ENCODE results near the gene PPM1J. TPM values are rescaled to one million over a fixed set of nuclear protein-coding genes. Genes with fewer than 3 reads are reported as not detected.

The PPM1J gene
- total and polyA plus RNA-seq, 2 of the 8 experiments (the other 6 are each of a cell fraction or from before 2014, with no cell fraction given) = 19.4 to 31.6 TPM

- CTCF ChIA-PET (ENCODE audit: partially characterized antibody) = interaction anchor here (0.5 to 14.2 kb wide), 16 partner anchors 9 to 355 kb away, joined by 3 to 547 read pairs (median 5); no protein-coding TSS in a partner anchor
- FAIRE-seq = no peak
Observed at GRCh38 chr1:112720800-112721199, 5.7 kb upstream of the PPM1J start.

More at GRCh38 chr1:112720800-112721199, 5.7 kb upstream of the PPM1J start:
- Histone ChIP-seq H3K4me1 (replicated peaks in 1 of 4; ENCODE audit: control insufficient read depth in 3 of 4, insufficient read depth in 4 of 4, low read length in 3 of 4) (peaks cover 8 to 23% (median 17%) of the 10 kb centered on the region in 4 experiments), H2BK5ac (ENCODE audit: low read depth, low read length) (no peak overlapping the region), H3K27ac (ENCODE audit: low read depth, low read length) (no peak overlapping the region), H3K36me3 (ENCODE audit: control insufficient read depth in 2 of 4, insufficient read depth in 4 of 4, low read length in 3 of 4) (no peaks in the 10 kb centered on the region), H3K4me3 (ENCODE audit: extremely low read depth in 1 of 4, insufficient read depth in 2 of 4, low read depth in 3 of 4, low read length in 4 of 4) (no peak overlapping the region), H3K79me2 (ENCODE audit: control insufficient read depth in 1 of 2, insufficient read depth in 2 of 2, low read length in 2 of 2) (no peaks in the 10 kb centered on the region), H3K4me2 (ENCODE audit: insufficient read depth in 1 of 2, low read depth in 2 of 2, low read length in 2 of 2) (no peak overlapping the region), H3K56ac (replicated peaks; ENCODE audit: insufficient read length, low read depth, low read length) (no peak overlapping the region), H4K8ac (ENCODE audit: extremely low read depth, insufficient read depth, low read length) (no peak overlapping the region), H3K14ac (ENCODE audit: insufficient read length) (no peak overlapping the region), H4K5ac (ENCODE audit: insufficient read length, low read depth, low read length) (no peak overlapping the region), H2AFZ (ENCODE audit: low read length) (no peak overlapping the region), H3K4ac (replicated peaks; ENCODE audit: insufficient read length, low read depth, low read length) (no peak overlapping the region), H2BK12ac (ENCODE audit: low read depth, low read length) (no peak overlapping the region), H3K27me3 (replicated peaks in 1 of 4; ENCODE audit: control insufficient read depth in 3 of 4, extremely low read depth in 1 of 4, insufficient read depth in 3 of 4, low read length in 3 of 4) (peaks cover 0 to 30% (median 18%) of the 10 kb centered on the region in 4 experiments; a peak in 5 of 7 replicates), H2BK20ac (ENCODE audit: low read length) (no peak overlapping the region), H2BK15ac (ENCODE audit: low read length) (peak overlapping the region; percentile 13; the same call in 1 of the 2 replicates), H3K18ac (ENCODE audit: extremely low read depth, low read length) (no peak overlapping the region), H3K79me1 (ENCODE audit: low read depth, low read length) (no peaks in the 10 kb centered on the region), H4K20me1 (replicated peaks in 1 of 2; ENCODE audit: control insufficient read depth in 1 of 2, insufficient read depth in 2 of 2, low read length in 2 of 2) (no peaks in the 10 kb centered on the region), H2AK5ac (ENCODE audit: low read depth, low read length) (no peak overlapping the region), H3K9me3 (ENCODE audit: insufficient read depth in 2 of 2, low read depth in 1 of 2, low read length in 1 of 2) (no peaks in the 10 kb centered on the region), H3K23me2 (ENCODE audit: low read depth, low read length) (peaks cover 3% of the 10 kb centered on the region; the same call in 1 of the 2 replicates), H4K91ac (replicated peaks; ENCODE audit: insufficient read length, low read length) (no peak overlapping the region), H2BK120ac (replicated peaks; ENCODE audit: low read depth, low read length) (no peak overlapping the region), H3K9ac (replicated peaks in 1 of 4; ENCODE audit: extremely low read depth in 1 of 4, low read depth in 3 of 4, low read length in 3 of 4) (no peak overlapping the region), H3K23ac (ENCODE audit: insufficient read length) (no peak overlapping the region)
- no peak for DNase-seq (ENCODE audit: low read depth in 1 of 2, low spot score in 2 of 2)
- 80% methylated on average over 3 of the region's 3 CpGs; no CpG with 5 or more reads in 1 of the 2 experiments for WGBS, 2 experiments (ENCODE audit: extremely low coverage in 1 of 2, insufficient coverage in 1 of 2, insufficient read length in 1 of 2, insufficient replicate concordance in 2 of 2, low coverage in 1 of 2, low lambda C conversion rate in 2 of 2, missing lambda C conversion rate in 1 of 2)
- POLR2A ChIA-PET (ENCODE audit: partially characterized antibody) = interaction anchor here (3.0 to 3.4 kb wide), 2 partner anchors 23 to 84 kb away, joined by 15 to 20 read pairs; no protein-coding TSS in a partner anchor
- no peak for TF ChIP-seq SIX5 (IDR thresholded peaks at IDR 0.05; ENCODE audit: low read depth, low read length)
- no peak for TF ChIP-seq CREB1 (IDR thresholded peaks at IDR 0.05)
- TF ChIP-seq SP4 (IDR thresholded peaks at IDR 0.05; ENCODE audit: low read length) = no peak
- no peak for TF ChIP-seq KDM4A (IDR thresholded peaks at IDR 0.05; ENCODE audit: low read depth, low read length, severe bottlenecking)
- TF ChIP-seq BACH1 (IDR thresholded peaks at IDR 0.05; ENCODE audit: low read length) = no peak

All from H1 (cell line).